Activated CD8-positive, alpha-beta memory T cell treated with anti-CD3 and anti-CD28 coated beads, Interleukin-2, amount 50 U/mL, for 24 hours (primary cell): ENCODE data around the gene COL26A1.
"Not testable (repeated sequence)": the region's sequence is repeated elsewhere in the genome, so short reads cannot be mapped to it uniquely, and the experiment has no call there.

Experiments used
- DNase-seq: peaks from one replicate; pipeline ENCODE4 v3.0.0-alpha.2; 2020; ENCODE audit errors: extremely low read depth

COL26A1 gene

GRCh38 chr7:101402081-101402779 is 39.6 kb downstream of the COL26A1 start:
- no peak for DNase-seq

- DNase-seq = no peak
Measured at GRCh38 chr7:101402835-101403234, 40.2 kb downstream of the COL26A1 start.

- no peak for DNase-seq
Measured at GRCh38 chr7:101405474-101406067, 42.9 kb downstream of the COL26A1 start.

DNA sequence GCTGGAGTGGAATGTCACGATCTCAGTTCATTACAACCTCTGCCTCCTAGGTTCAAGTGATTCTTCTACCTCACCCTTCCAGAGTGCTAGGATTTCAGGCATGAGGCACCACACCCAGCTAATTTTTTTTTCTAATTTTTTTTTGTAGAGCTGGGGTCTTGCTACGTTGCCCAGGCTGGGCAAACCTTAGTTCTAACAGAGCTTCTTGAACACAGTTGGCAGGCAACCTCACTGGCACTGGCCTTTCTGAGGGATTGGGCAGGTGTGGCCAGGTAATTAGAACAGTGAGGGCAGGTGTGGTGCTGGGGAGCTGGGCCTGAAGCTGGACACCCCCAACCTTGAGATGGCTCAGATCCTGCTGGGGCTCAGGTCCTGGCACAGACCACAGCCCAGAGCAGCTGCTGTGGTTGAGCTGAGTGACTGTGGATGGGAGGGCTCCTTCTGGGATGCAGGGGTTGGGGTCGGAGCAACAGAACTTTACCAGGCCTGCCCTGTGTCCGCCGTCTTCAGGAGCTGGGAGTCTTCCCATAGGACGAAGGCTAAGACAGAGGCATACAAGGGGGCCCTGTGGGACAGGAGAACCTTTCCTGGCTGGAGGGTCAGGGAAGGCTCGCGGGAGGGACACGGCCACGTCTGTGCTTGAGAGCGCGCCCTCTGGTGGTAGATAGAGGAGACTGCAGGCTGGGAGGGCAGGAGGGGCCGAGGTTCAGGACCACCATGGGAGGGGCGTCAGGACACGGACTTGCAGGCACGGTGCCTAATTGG is 48.2 kb downstream of the COL26A1 start:
- no peak for DNase-seq

GRCh38 chr7:101411508-101411874 is 48.8 kb downstream of the COL26A1 start:
- DNase-seq = no peak

DNA sequence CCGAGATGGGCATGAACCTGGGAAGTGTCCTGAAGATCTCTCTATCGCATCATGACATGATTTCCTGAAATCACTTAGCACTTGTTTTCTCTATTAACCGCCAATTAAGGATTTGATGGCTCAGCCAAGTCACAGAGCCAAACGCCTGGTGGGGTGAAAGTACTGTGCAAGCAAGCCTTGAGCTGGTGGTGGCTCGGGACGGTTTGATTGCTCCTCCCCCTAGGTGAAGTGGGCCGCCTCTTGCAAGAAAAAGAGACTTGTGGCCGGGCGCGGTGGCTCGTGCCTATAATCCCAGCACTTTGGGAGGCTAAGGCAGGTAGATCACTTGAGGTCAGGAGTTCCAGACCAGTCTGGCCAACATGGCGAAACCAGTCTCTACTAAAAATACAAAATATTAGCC is 50.3 kb downstream of the COL26A1 start:
- DNase-seq = no peak

GRCh38 chr7:101418694-101419093 is 56.0 kb downstream of the COL26A1 start:
- no peak for DNase-seq

DNA sequence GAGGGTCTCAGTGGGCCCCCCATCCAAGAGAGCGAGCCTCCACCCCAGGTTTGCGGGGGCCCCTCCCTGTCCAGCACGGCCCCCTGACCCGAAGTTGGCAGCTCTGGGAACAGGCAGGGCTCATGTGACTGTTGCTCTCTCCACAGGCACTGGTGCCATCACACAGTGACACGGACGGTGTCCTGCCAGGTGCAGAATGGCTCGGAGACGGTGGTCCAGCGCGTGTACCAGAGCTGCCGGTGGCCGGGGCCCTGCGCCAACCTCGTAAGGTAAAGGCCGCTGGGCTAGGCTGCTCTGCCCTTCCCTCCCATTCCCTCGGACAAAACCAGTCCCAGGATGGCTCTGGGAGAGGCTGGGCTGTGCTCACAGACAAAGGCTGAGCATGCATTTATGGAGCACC is 57.2 kb downstream of the COL26A1 start:
- DNase-seq = no peak

DNA sequence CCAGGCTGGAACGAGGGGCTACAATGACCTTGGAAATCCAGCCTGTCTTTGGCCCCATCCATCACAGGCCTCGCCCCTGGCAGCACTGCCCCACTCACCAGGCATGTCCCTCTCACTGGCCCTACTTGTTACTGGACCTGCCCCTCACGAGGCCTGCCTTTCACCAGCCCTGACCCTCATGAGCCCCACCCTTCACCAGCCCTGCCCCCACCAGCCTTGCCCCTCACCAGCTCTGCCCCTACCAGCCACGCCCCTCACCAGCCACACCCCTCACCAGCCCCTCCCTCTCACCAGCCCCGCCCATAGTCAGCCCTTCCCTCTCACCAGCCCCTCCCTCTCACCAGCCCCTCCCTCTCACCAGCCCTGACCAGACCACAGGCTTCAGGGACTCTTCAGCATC is 57.8 kb downstream of the COL26A1 start:
- DNase-seq = no peak

DNA sequence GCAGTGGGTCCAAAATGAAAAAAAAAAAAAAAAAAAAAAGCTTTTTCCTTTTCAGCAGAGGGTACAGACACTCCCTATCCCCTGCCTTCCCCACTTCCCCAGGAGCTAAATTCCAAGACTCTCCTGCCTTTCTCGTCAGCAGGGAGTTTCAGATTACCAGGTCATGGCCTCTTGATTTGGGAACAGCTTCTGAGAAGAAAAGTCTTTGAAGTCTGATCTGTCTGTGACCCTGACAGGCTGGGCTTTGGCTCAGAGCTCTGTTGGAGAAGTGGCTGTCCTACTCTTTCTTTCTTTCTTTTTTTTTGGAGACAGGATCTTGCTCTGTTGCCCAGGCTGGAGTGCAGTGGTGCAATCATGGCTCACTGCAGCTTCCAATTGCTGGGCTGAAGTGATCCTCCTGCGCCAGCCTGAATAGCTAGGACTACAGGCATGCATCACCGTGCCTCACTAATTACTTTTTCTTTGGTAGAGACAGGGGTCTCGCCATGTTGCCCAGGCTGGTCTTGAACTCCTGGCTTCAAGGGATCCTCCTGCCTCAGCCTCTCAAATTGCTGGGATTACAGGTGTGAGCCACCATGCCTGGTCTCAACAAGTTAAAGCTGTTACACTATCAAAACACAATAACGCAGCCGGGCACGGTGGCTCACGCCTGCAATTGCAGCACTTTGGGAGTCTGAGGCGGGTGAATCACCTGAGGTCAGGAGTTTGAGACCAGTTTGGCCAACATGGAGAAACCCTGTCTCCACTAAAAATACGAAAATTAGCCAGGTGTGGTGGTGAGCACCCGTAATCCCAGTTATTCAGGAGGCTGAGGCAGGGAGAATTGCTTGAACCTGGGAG is 59.9 kb downstream of the COL26A1 start:
- DNase-seq = no peak

- DNase-seq = no peak
Measured at GRCh38 chr7:101426303-101427011, 63.8 kb downstream of the COL26A1 start.

DNA sequence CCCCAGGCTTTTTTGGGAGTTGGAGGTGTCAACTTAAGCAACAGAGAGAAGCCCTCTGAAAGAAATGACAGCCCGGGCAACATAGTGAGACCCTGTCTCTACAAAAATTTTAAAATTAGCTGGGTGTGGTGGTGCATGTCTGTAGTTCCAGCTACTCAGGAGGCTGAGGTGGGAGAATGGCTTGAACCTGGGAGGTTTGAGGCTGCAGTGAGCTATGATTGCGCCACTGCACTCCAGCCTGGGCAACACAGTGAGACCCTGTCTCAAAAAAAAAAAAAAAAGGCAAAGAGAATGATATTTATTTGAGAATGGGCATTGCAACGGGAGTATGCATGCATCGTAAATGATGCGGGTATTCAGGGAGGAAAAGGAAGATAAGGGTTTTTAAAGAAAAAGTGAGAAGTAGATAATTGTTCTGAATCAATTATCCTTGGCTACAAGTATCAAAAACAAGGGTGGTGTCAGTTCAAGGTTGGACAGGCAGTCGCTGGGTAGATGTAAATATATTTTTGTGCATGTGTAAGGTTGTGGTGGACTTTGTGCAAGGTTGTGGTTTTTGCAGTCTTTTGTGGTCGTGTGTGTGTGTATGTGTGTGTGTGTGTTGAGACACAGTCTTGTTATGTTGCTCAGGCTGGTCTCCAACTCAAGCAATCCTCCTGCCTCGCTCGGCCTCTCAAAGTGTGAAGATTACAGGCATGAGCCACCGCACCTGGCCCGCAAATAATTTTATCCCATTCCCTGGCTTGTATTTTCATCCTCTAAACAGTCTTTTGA is 65.6 kb downstream of the COL26A1 start:
- DNase-seq = no peak

- DNase-seq = no peak
Measured at GRCh38 chr7:101432316-101432715, 69.6 kb downstream of the COL26A1 start.

DNA sequence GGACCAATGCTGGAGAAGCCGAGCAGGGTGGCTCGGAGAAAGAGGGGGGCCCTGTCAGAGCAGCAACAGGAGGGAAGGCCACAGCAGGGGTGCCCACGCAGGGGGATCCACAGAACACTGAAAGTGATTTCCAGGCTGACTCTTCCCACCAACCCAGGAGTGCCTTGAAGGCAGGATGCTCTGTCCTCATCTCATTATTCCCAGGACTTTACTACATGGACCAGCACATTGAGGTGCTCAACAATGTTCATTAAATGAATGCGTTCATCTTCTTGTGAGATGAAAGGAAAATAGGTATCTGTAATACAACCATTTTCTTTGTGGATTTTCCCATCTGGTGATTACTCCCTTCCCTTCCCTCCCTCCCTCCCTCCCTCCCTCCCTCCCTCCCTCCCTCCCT is 71.0 kb downstream of the COL26A1 start:
- DNase-seq = no peak

GRCh38 chr7:101434155-101434554 is 71.5 kb downstream of the COL26A1 start:
- not testable (repeated sequence) for DNase-seq

DNA sequence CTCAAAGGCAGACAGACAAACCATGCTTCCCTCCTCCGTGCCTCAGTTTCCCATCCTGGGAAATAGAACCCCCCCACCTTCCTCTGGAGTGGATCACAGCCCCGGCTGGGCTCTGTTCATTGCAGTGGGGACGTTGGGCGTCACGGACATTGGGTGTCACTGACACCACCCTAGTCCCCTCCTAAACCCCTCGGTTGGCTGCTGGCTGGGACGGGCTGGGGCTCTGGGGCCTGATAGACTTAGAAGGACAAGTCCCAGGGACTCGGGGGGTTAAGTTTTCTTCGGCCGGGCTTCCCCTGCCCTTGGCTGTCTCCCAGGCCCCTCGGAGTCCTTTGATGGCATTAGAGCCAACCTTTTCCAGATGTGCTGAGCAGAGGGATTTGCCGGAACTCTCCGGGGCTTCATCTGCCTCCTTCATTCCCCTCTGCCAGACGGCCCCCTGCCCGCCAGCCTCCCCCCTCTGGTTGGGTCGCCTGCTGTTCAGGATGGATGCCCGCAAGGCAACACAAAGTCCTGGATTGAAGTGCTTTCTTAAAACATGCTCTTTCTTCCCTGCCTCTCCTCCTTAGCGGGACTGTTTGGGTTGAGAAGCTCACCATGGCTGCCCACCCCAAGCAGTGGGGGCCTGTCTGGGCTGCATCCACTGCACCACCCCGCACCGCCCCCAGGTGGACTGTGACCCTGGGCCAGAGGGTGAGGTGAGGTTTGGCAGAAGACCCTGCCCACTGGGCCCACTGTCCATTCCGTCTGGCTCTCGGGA is 73.0 kb downstream of the COL26A1 start:
- no peak for DNase-seq

DNA sequence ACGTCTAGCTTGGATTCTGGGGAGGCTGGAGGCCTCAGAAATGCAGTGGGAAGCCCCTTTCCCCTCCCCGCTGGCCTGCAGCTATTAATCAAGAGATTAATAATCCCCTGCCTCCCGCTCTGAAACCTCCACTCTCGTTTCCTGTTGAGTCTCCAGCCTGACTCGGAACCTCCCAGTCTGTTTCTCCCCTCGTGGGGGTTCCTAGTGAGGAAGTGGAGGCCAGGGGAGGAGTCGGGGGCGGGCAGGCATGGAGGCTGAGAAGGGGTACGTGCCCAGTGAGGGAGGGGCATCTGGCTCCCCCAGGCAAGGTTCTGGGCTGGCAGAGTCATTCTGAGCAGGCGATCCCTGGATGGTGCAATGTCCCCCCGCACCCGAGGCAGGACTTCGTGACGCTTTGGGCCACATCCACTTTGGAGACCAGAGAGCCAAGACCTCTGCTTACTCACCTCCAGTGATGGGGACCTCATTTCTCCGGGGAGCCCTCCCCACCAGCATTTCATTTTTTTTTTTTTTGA is 73.6 kb downstream of the COL26A1 start:
- DNase-seq = no peak

DNA sequence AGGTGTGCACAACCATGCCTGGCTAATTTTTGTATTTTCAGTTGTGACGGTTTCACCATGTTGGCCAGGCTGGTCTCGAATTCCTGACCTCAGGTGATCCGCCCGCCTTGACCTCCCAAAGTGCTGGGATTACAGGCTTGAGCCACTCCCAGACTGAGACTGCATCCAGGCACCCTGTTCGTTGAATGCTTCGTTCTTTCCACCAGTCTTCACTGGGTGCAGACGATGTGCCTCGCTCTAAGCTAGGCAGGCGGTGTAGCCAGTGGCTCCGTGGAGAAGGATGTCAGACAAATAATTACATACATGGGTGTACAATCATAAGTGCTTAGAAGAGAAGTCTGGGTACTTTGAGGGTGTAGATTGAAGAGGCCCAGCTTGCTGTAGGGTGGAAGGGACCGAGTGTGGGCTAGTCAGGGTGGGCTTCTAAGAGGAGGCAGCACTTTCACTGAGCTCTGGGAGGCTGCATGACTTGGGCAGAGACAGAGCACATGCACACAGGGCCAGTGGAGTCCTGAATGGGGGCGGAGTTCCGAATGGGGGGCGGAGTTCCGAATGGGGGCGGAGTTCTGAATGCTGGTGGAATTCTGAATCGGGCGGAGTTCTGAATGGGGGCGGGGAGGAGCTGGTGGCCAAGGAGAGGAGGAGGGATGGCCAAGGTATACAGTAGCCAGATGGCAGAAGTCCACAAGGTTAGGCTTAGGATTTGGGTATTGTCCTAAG is 74.3 kb downstream of the COL26A1 start:
- DNase-seq = no peak

DNA sequence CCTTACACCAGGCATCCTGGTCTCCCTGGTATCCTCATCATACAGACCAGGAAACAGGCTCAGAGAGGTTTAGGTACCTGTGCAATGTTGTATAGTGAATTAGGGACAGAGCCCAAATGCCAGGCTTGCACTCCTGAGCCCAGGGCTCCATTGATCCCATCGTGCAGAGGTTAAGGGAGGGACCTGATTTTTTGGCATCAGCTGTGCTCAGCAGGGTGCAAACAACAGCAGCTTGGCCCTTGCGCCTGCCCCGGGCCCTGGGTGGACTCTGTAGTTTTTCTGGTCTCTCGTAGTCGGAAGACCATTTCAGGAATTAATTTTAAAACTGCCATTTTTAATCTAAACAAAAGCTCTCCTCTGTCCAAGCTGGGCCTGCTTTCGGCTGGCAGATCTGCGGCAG is 79.2 kb downstream of the COL26A1 start:
- no peak for DNase-seq
